SK-N-SH (cell line): ENCODE data around the gene BOK.

ENCODE experiments used
- CTCF ChIP-seq: fragments of 200-600 bp; sonication (generic); IDR thresholded peaks from 2 replicates; pipeline ENCODE4 v1.6.1; 2017; ENCODE audit warnings: antibody characterized with exemption, mild to moderate bottlenecking, moderate library complexity
- EP300 ChIP-seq, 2 experiments: IDR thresholded peaks; 2 replicates each; pipeline versions ENCODE4 v1.4.0 to v1.6.1; 2012; ENCODE audit warnings: borderline replicate concordance in 1 of 2, low read depth in 1 of 2, low read length in 1 of 2
- EZH2phosphoT487 ChIP-seq: fragments of 200-600 bp; sonication (generic); IDR thresholded peaks from 2 replicates; pipeline ENCODE4 v1.6.1; 2017; ENCODE audit warnings: low read depth, mixed run types, mild to moderate bottlenecking, antibody characterized with exemption, moderate library complexity, borderline replicate concordance
- FOXM1 ChIP-seq: IDR thresholded peaks from 2 replicates; pipeline ENCODE4 v1.4.0; 2012; ENCODE audit warnings: low read depth, mild to moderate bottlenecking
- MXI1 ChIP-seq: IDR thresholded peaks from 2 replicates; pipeline ENCODE4 v1.6.1; 2012; ENCODE audit warnings: mild to moderate bottlenecking, low read depth, low read length, improper control_type of control experiment
- POLR2AphosphoS5 ChIP-seq: IDR thresholded peaks from 2 replicates; pipeline ENCODE4 v1.6.1; 2012; ENCODE audit warnings: low read depth, low read length
- RCOR1 ChIP-seq: fragments of 150-350 bp; IDR thresholded peaks from 2 replicates; pipeline ENCODE4 v1.6.1; 2017; ENCODE audit warnings: antibody characterized with exemption, low read length
- RFX5 ChIP-seq: IDR thresholded peaks from 2 replicates; pipeline ENCODE4 v1.6.1; 2012; ENCODE audit warnings: mild to moderate bottlenecking, improper control_type of control experiment, low read length
- SIN3A ChIP-seq: IDR thresholded peaks from 2 replicates; pipeline ENCODE4 v1.6.1; 2012; ENCODE audit warnings: low read depth, mild to moderate bottlenecking, low read length, moderate library complexity, borderline replicate concordance
- TF ChIP-seq, protein P1 (sequence below): IDR thresholded peaks from 2 replicates; pipeline ENCODE4 v1.6.1; 2012; ENCODE audit warnings: mild to moderate bottlenecking, low read depth, low read length, moderate library complexity
- TF ChIP-seq, protein P2 (sequence below): IDR thresholded peaks from 2 replicates; pipeline ENCODE4 v1.4.0; 2012; ENCODE audit warnings: low read depth
- TF ChIP-seq, protein P3 (sequence below): IDR thresholded peaks from 2 replicates; pipeline ENCODE4 v1.4.0; 2012; ENCODE audit warnings: low read depth, borderline replicate concordance
- TF ChIP-seq, protein P4 (sequence below): IDR thresholded peaks from 2 replicates; pipeline ENCODE4 v1.4.0; 2012; ENCODE audit warnings: low read depth, borderline replicate concordance
- TF ChIP-seq, protein P5 (sequence below): fragments of 150-350 bp; IDR thresholded peaks from 2 replicates; pipeline ENCODE4 v1.6.1; 2017; ENCODE audit warnings: antibody characterized with exemption, low read length, low read depth, borderline replicate concordance

GRCh38 chr2:241563571-241563980 lies 5.0 kb downstream of the BOK start:
- TF ChIP-seq CTCF (no peak), RFX5 (no peak), POLR2AphosphoS5 (no peak), RCOR1 (no peak), EP300 (IDR thresholded peaks at IDR 0.05; ENCODE audit: borderline replicate concordance in 1 of 2, low read depth in 1 of 2, low read length in 1 of 2) (no peak), SIN3A (no peak), MXI1 (no peak), FOXM1 (no peak), EZH2phosphoT487 (no peak)
- TF ChIP-seq, protein P1, sequence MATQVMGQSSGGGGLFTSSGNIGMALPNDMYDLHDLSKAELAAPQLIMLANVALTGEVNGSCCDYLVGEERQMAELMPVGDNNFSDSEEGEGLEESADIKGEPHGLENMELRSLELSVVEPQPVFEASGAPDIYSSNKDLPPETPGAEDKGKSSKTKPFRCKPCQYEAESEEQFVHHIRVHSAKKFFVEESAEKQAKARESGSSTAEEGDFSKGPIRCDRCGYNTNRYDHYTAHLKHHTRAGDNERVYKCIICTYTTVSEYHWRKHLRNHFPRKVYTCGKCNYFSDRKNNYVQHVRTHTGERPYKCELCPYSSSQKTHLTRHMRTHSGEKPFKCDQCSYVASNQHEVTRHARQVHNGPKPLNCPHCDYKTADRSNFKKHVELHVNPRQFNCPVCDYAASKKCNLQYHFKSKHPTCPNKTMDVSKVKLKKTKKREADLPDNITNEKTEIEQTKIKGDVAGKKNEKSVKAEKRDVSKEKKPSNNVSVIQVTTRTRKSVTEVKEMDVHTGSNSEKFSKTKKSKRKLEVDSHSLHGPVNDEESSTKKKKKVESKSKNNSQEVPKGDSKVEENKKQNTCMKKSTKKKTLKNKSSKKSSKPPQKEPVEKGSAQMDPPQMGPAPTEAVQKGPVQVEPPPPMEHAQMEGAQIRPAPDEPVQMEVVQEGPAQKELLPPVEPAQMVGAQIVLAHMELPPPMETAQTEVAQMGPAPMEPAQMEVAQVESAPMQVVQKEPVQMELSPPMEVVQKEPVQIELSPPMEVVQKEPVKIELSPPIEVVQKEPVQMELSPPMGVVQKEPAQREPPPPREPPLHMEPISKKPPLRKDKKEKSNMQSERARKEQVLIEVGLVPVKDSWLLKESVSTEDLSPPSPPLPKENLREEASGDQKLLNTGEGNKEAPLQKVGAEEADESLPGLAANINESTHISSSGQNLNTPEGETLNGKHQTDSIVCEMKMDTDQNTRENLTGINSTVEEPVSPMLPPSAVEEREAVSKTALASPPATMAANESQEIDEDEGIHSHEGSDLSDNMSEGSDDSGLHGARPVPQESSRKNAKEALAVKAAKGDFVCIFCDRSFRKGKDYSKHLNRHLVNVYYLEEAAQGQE = no peak
- TF ChIP-seq, protein P2, sequence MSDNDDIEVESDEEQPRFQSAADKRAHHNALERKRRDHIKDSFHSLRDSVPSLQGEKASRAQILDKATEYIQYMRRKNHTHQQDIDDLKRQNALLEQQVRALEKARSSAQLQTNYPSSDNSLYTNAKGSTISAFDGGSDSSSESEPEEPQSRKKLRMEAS = no peak
- TF ChIP-seq, protein P3, sequence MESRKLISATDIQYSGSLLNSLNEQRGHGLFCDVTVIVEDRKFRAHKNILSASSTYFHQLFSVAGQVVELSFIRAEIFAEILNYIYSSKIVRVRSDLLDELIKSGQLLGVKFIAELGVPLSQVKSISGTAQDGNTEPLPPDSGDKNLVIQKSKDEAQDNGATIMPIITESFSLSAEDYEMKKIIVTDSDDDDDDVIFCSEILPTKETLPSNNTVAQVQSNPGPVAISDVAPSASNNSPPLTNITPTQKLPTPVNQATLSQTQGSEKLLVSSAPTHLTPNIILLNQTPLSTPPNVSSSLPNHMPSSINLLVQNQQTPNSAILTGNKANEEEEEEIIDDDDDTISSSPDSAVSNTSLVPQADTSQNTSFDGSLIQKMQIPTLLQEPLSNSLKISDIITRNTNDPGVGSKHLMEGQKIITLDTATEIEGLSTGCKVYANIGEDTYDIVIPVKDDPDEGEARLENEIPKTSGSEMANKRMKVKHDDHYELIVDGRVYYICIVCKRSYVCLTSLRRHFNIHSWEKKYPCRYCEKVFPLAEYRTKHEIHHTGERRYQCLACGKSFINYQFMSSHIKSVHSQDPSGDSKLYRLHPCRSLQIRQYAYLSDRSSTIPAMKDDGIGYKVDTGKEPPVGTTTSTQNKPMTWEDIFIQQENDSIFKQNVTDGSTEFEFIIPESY = no peak
- TF ChIP-seq, protein P4, sequence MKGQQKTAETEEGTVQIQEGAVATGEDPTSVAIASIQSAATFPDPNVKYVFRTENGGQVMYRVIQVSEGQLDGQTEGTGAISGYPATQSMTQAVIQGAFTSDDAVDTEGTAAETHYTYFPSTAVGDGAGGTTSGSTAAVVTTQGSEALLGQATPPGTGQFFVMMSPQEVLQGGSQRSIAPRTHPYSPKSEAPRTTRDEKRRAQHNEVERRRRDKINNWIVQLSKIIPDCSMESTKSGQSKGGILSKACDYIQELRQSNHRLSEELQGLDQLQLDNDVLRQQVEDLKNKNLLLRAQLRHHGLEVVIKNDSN = no peak
- TF ChIP-seq, protein P5, sequence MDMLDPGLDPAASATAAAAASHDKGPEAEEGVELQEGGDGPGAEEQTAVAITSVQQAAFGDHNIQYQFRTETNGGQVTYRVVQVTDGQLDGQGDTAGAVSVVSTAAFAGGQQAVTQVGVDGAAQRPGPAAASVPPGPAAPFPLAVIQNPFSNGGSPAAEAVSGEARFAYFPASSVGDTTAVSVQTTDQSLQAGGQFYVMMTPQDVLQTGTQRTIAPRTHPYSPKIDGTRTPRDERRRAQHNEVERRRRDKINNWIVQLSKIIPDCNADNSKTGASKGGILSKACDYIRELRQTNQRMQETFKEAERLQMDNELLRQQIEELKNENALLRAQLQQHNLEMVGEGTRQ = no peak
